K562 (cell line): ENCODE data around the gene FSTL4. TPM values are rescaled to one million over a fixed set of nuclear protein-coding genes. Genes with fewer than 3 reads are reported as not detected.

Source experiments
- ATAC-seq: fragments of 200-7000 bp; cut with Tn5 transposase; 3 replicates; pipeline ENCODE4 v1.9.1; 2020; ENCODE audit warnings: moderate library complexity
- BruUV-seq: library from RNA; stranded (reverse); fragments of 400-500 nt; replicated peaks from 2 replicates; lab custom pipeline; 2021; lab: Mats Ljungman, UMichigan
- CTCF ChIA-PET: fragments of 300-600 bp; formaldehyde crosslinking; extraction: SDS; loops from one replicate; lab custom pipeline; 2021; ENCODE audit warnings: low intra/inter-chr PET ratio; lab: Yijun Ruan, JAX
- POLR2A ChIA-PET: fragments of 300-600, 350-650 bp; sonication (Branson Sonifier 250); formaldehyde crosslinking; extraction: SDS; loops from one replicate; lab custom pipeline; 2021; ENCODE audit warnings: antibody characterized with exemption, inconsistent platforms; lab: Yijun Ruan, JAX
- DNase-seq, 4 experiments: peaks; one replicate each; pipeline versions ENCODE4 v3.0.0 to v3.0.0-alpha.2; 2011 to 2018; ENCODE audit warnings: low spot score in 3 of 4, mixed read lengths in 3 of 4; ENCODE audit errors: extremely low read depth in 1 of 4
- FAIRE-seq: peaks from 2 replicates; lab custom pipeline; 2011; peaks lifted over from hg19 to GRCh38; lab: Jason Lieb, UNC
- H2AFZ ChIP-seq: 2 replicates; pipeline ENCODE4 v1.6.0; 2011; ENCODE audit warnings: low read depth, low read length, control low read depth, inconsistent platforms
- H3K27ac ChIP-seq: fragments of 200-600 bp; 3 replicates; pipeline ENCODE4 v1.8.0; 2011; ENCODE audit warnings: low read depth, mild to moderate bottlenecking, control low read depth, inconsistent platforms, low read length, moderate library complexity, mixed read lengths; ENCODE audit errors: extremely low read depth
- H3K27me3 ChIP-seq, 2 experiments: fragments of 300-600 bp in 1 of 2; 2 replicates in 1 of 2; 3 replicates in 1 of 2; pipeline versions ENCODE4 v1.6.0 to v1.8.0; 2011; ENCODE audit warnings: inconsistent platforms in 2 of 2, low read length in 2 of 2, mild to moderate bottlenecking in 1 of 2, mixed read lengths in 1 of 2, moderate library complexity in 1 of 2; ENCODE audit not compliant: control insufficient read depth in 2 of 2, insufficient read depth in 2 of 2
- H3K36me3 ChIP-seq: fragments of 300-600 bp; 3 replicates; pipeline ENCODE4 v1.8.0; 2011; ENCODE audit warnings: mild to moderate bottlenecking, low read length, inconsistent platforms; ENCODE audit not compliant: control insufficient read depth, insufficient read depth
- H3K4me1 ChIP-seq, 2 experiments: fragments of 200-600 bp in 1 of 2; replicated peaks in 1 of 2; 2 replicates in 1 of 2; 3 replicates in 1 of 2; pipeline versions ENCODE4 v1.5.1 to v1.8.0; 2011; ENCODE audit warnings: inconsistent platforms in 2 of 2, low read length in 2 of 2, mild to moderate bottlenecking in 1 of 2, mixed read lengths in 1 of 2, moderate library complexity in 1 of 2; ENCODE audit not compliant: control insufficient read depth in 2 of 2, insufficient read depth in 2 of 2
- H3K4me2 ChIP-seq: 2 replicates; pipeline ENCODE4 v1.6.1; 2011; ENCODE audit warnings: low read length, control low read depth, inconsistent platforms, mixed read lengths; ENCODE audit not compliant: insufficient read depth
- H3K4me3 ChIP-seq: fragments of 200-600 bp; sonication (generic), shearing (Covaris generic); 2 replicates; pipeline ENCODE4 v1.5.1; 2016; ENCODE audit warnings: control low read depth, inconsistent platforms
- H3K79me2 ChIP-seq: fragments of 200-600 bp; 3 replicates; pipeline ENCODE4 v1.8.0; 2011; ENCODE audit warnings: low read length, inconsistent platforms; ENCODE audit not compliant: control insufficient read depth, insufficient read depth
- H3K9ac ChIP-seq, 2 experiments: 2 replicates each; pipeline versions ENCODE4 v1.6.0 to v1.6.1; 2011; ENCODE audit warnings: low read depth in 2 of 2, low read length in 2 of 2, control low read depth in 1 of 2, inconsistent platforms in 1 of 2, mild to moderate bottlenecking in 1 of 2, mixed read lengths in 1 of 2; ENCODE audit not compliant: insufficient read depth in 1 of 2
- H3K9me1 ChIP-seq: one replicate; pipeline ENCODE4 v1.6.0; 2011; ENCODE audit warnings: inconsistent platforms, mild to moderate bottlenecking, low read length, moderate library complexity; ENCODE audit not compliant: control insufficient read depth, insufficient read depth
- H3K9me3 ChIP-seq: replicated peaks from 2 replicates; pipeline ENCODE4 v1.5.1; 2011; ENCODE audit warnings: low read depth, low read length, inconsistent platforms; ENCODE audit not compliant: control insufficient read depth, insufficient read depth
- H4K20me1 ChIP-seq: replicated peaks from 2 replicates; pipeline ENCODE4 v1.6.1; 2011; ENCODE audit warnings: low read length, inconsistent platforms, mixed read lengths; ENCODE audit not compliant: control insufficient read depth, insufficient read depth
- GMEB1 ChIP-seq: fragments of 250-450 bp; sonication (Bioruptor Pico); IDR thresholded peaks from 2 replicates; pipeline ENCODE4 v1.4.0; 2020; ENCODE audit warnings: mild to moderate bottlenecking
- ID3 ChIP-seq, 2 experiments: fragments of 250-450 bp in 1 of 2; fragments of 450-650 bp in 1 of 2; sonication (Bioruptor Pico) in 1 of 2; IDR thresholded peaks; 2 replicates each; pipeline versions ENCODE4 v1.6.1 to v1.8.0; 2016 to 2021; ENCODE audit warnings: mild to moderate bottlenecking in 2 of 2, moderate library complexity in 2 of 2, missing compliant biosample characterization in 1 of 2, missing genetic modification characterization in 1 of 2
- MED1 ChIP-seq: sonication (generic); formaldehyde crosslinking; IDR thresholded peaks from 2 replicates; pipeline ENCODE4 v1.8.1; 2023; ENCODE audit warnings: missing genetic modification reagents, borderline replicate concordance
- WGBS: fragments of 100-300 bp; shearing (Covaris generic); methylation state at CpG from one replicate; pipeline ENCODE4 v1.1.6; 2016; ENCODE audit warnings: low coverage, mixed read lengths; ENCODE audit not compliant: insufficient coverage; ENCODE audit errors: missing lambda C conversion rate; 5-methylcytosine and 5-hydroxymethylcytosine counted together
- in situ Hi-C: fragments of 300-500 bp; cut with MboI; formaldehyde crosslinking; loops from 4 replicates; pipeline ENCODE4 v1.15.0; 2018; ENCODE audit warnings: inconsistent platforms, mixed read lengths
- intact Hi-C: fragments of 100-400 bp; cut with micrococcal nuclease; formaldehyde crosslinking; loops from 2 replicates; pipeline ENCODE4 v1.14.2; 2022
- polyA plus RNA-seq, 8 experiments: library from polyadenylated mRNA; depleted of rRNA in 4 of 8; stranded (reverse) in 5 of 8; unstranded in 3 of 8; fragments of >200 nt; fragmentation: Nextera tagmentation in 2 of 8; fragmentation: Illumina TruSeq in 1 of 8; extraction: Ambion mirVana in 2 of 8; extraction: Trizol in 1 of 8; gene quantifications; 2 replicates each; pipeline versions ENCODE4 v1.2.1 to v1.2.3, GENCODE V29; 2011 to 2014; ENCODE audit warnings: inconsistent platforms in 1 of 8, missing spikeins in 1 of 8
- total RNA-seq, 7 experiments: library from RNA; depleted of rRNA in 6 of 7; stranded (reverse); fragments of >200 nt in 6 of 7; fragmentation: Illumina TruSeq in 2 of 7; extraction: Trizol in 2 of 7; gene quantifications; 2 replicates each; pipeline versions ENCODE4 v1.2.1 to v1.2.3, GENCODE V29; 2011 to 2021; ENCODE audit warnings: low replicate concordance in 1 of 7

Gene FSTL4
- total and polyA plus RNA-seq, 9 of the 15 experiments (the other 6 are each of a cell fraction or from before 2014, with no cell fraction given): 0.08 to 0.18 (median 0.10) TPM; not detected in 5

- BruUV-seq: no TSS peak
- in situ Hi-C loops (no loop called here), intact Hi-C loops (no loop called here)
- FAIRE-seq (no peak), DNase-seq (no peak), ATAC-seq (no peak)
- Histone ChIP-seq H2AFZ (no peak overlapping the region), H3K27ac (no peak overlapping the region), H3K4me1 (no peaks in the 10 kb centered on the region), H3K36me3 (no peaks in the 10 kb centered on the region), H3K9me3 (no peaks in the 10 kb centered on the region), H3K9ac (no peak overlapping the region), H3K27me3 (peaks cover 0 to 5% of the 10 kb centered on the region in 2 experiments; a peak in 2 of 5 replicates), H4K20me1 (no peaks in the 10 kb centered on the region), H3K4me3 (no peak overlapping the region), H3K4me2 (no peak overlapping the region), H3K9me1 (no peaks in the 10 kb centered on the region), H3K79me2 (no peaks in the 10 kb centered on the region)
- ChIA-PET POLR2A (interaction anchor here (0.6 to 0.7 kb wide), 2 partner anchors 113 to 468 kb away, joined by 3 read pairs; no protein-coding TSS in a partner anchor), CTCF (no interaction called here)
- WGBS: 0% methylated on average over 4 of the region's 4 CpGs
- TF ChIP-seq ID3 (CRISPR knock-in tag; IDR thresholded peaks at IDR 0.05) (no peak), ID3 (tag; IDR thresholded peaks at IDR 0.05) (no peak), MED1 (no peak), GMEB1 (no peak)
Observed at GRCh38 chr5:133638436-133638835, 26.1 kb upstream of the FSTL4 start.
